HEK293 (cell line): ENCODE measurements around the gene ME2.

Source experiments
- CTCF ChIA-PET: fragments of 350-600 bp; formaldehyde crosslinking; extraction: SDS; loops from one replicate; lab custom pipeline; 2021; ENCODE audit warnings: antibody characterized with exemption; lab: Yijun Ruan, JAX
- POLR2A ChIA-PET: fragments of 300-600 bp; formaldehyde crosslinking; extraction: SDS; loops from one replicate; lab custom pipeline; 2020; ENCODE audit warnings: antibody characterized with exemption, inconsistent platforms; lab: Yijun Ruan, JAX
- H3K27ac ChIP-seq: fragments of 200-500 bp; sonication (Bioruptor generic); 2 replicates; pipeline ENCODE4 v1.5.1; 2014; ENCODE audit warnings: low read depth, low read length, control low read depth, inconsistent platforms; ENCODE audit errors: extremely low read depth
- H3K36me3 ChIP-seq, 2 experiments: fragments of 200-500 bp in 1 of 2; sonication (Bioruptor generic) in 1 of 2; 1 replicate in 1 of 2; 2 replicates in 1 of 2; pipeline ENCODE4 v1.5.1; 2014 to 2017; ENCODE audit warnings: inconsistent platforms in 2 of 2, low read length in 2 of 2; ENCODE audit not compliant: control insufficient read depth in 2 of 2, insufficient read depth in 1 of 2
- H3K4me1 ChIP-seq: fragments of 200-500 bp; sonication (Bioruptor generic); 2 replicates; pipeline ENCODE4 v1.5.1; 2014; ENCODE audit warnings: mild to moderate bottlenecking, low read length, inconsistent platforms; ENCODE audit not compliant: control insufficient read depth, insufficient read depth
- H3K4me3 ChIP-seq: 2 replicates; pipeline ENCODE4 v1.5.1; 2011; ENCODE audit warnings: low read depth, mild to moderate bottlenecking, control low read depth, low read length, moderate library complexity
- H3K9me3 ChIP-seq: fragments of 200-500 bp; sonication (Bioruptor generic); 2 replicates; pipeline ENCODE4 v1.5.1; 2014; ENCODE audit warnings: low read depth, low read length, inconsistent platforms; ENCODE audit not compliant: control insufficient read depth, insufficient read depth
- BCL6B ChIP-seq: fragments of 450-650 bp; formaldehyde crosslinking; IDR thresholded peaks from 2 replicates; pipeline ENCODE4 v1.5.1; 2017; ENCODE audit warnings: missing biosample characterization, missing genetic modification characterization
- GLIS2 ChIP-seq: fragments of 450-650 bp; formaldehyde crosslinking; IDR thresholded peaks from 2 replicates; pipeline ENCODE4 v1.5.1; 2016; ENCODE audit warnings: missing biosample characterization, missing genetic modification characterization
- KLF7 ChIP-seq: fragments of 450-650 bp; formaldehyde crosslinking; IDR thresholded peaks from 2 replicates; pipeline ENCODE4 v1.5.1; 2016; ENCODE audit warnings: missing biosample characterization, missing genetic modification characterization, borderline replicate concordance
- MYNN ChIP-seq: fragments of 450-650 bp; formaldehyde crosslinking; IDR thresholded peaks from 2 replicates; pipeline ENCODE4 v1.5.1; 2016; ENCODE audit warnings: missing biosample characterization, missing genetic modification characterization, borderline replicate concordance
- OVOL3 ChIP-seq: fragments of 450-650 bp; formaldehyde crosslinking; IDR thresholded peaks from 2 replicates; pipeline ENCODE4 v1.5.1; 2016; ENCODE audit warnings: missing biosample characterization, missing genetic modification characterization
- PRDM6 ChIP-seq: fragments of 450-650 bp; formaldehyde crosslinking; IDR thresholded peaks from 2 replicates; pipeline ENCODE4 v1.5.1; 2017; ENCODE audit warnings: missing biosample characterization, missing genetic modification characterization
- ZBTB1 ChIP-seq: fragments of 450-650 bp; formaldehyde crosslinking; IDR thresholded peaks from 2 replicates; pipeline ENCODE4 v1.5.1; 2016; ENCODE audit warnings: missing biosample characterization, missing genetic modification characterization
- ZBTB10 ChIP-seq: fragments of 450-650 bp; formaldehyde crosslinking; IDR thresholded peaks from 2 replicates; pipeline ENCODE4 v1.5.1; 2016; ENCODE audit warnings: missing biosample characterization, missing genetic modification characterization
- ZBTB20 ChIP-seq: fragments of 450-650 bp; formaldehyde crosslinking; IDR thresholded peaks from 2 replicates; pipeline ENCODE4 v1.5.1; 2016; ENCODE audit warnings: missing biosample characterization, missing genetic modification characterization
- ZBTB26 ChIP-seq: fragments of 450-650 bp; formaldehyde crosslinking; optimal IDR thresholded peaks from 2 replicates; pipeline ENCODE3; 2016; ENCODE audit warnings: missing biosample characterization, mild to moderate bottlenecking, missing genetic modification characterization
- ZFP37 ChIP-seq: fragments of 450-650 bp; formaldehyde crosslinking; IDR thresholded peaks from 2 replicates; pipeline ENCODE4 v1.5.1; 2016; ENCODE audit warnings: missing biosample characterization, missing genetic modification characterization
- ZNF10 ChIP-seq: fragments of 450-650 bp; formaldehyde crosslinking; IDR thresholded peaks from 2 replicates; pipeline ENCODE4 v1.5.1; 2017; ENCODE audit warnings: missing biosample characterization, missing genetic modification characterization
- ZNF121 ChIP-seq: fragments of 450-650 bp; formaldehyde crosslinking; IDR thresholded peaks from 2 replicates; pipeline ENCODE4 v1.5.1; 2016; ENCODE audit warnings: missing biosample characterization, missing genetic modification characterization
- ZNF132 ChIP-seq: fragments of 450-650 bp; formaldehyde crosslinking; IDR thresholded peaks from 2 replicates; pipeline ENCODE4 v1.5.1; 2017; ENCODE audit warnings: missing biosample characterization, missing genetic modification characterization, borderline replicate concordance
- ZNF335 ChIP-seq: fragments of 450-650 bp; formaldehyde crosslinking; conservative IDR thresholded peaks from 2 replicates; pipeline ENCODE4 v1.5.1; 2016; ENCODE audit warnings: missing biosample characterization, missing genetic modification characterization
- ZNF394 ChIP-seq: fragments of 450-650 bp; formaldehyde crosslinking; IDR thresholded peaks from 2 replicates; pipeline ENCODE4 v1.5.1; 2016; ENCODE audit warnings: missing biosample characterization, missing genetic modification characterization, mild to moderate bottlenecking, moderate library complexity, borderline replicate concordance
- ZNF433 ChIP-seq: fragments of 450-650 bp; formaldehyde crosslinking; IDR thresholded peaks from 2 replicates; pipeline ENCODE4 v1.5.1; 2016; ENCODE audit warnings: missing biosample characterization, missing genetic modification characterization, low read depth
- ZNF501 ChIP-seq: fragments of 450-650 bp; formaldehyde crosslinking; IDR thresholded peaks from 2 replicates; pipeline ENCODE4 v1.5.1; 2016; ENCODE audit warnings: missing biosample characterization, missing genetic modification characterization
- ZNF514 ChIP-seq: fragments of 450-650 bp; formaldehyde crosslinking; IDR thresholded peaks from 2 replicates; pipeline ENCODE4 v1.5.1; 2016; ENCODE audit warnings: missing biosample characterization, missing genetic modification characterization
- ZNF549 ChIP-seq: fragments of 450-650 bp; IDR thresholded peaks from 2 replicates; pipeline ENCODE4 v1.5.1; 2018; ENCODE audit warnings: missing biosample characterization, missing genetic modification characterization, mild to moderate bottlenecking, inconsistent platforms, moderate library complexity
- ZNF626 ChIP-seq: fragments of 450-650 bp; sonication (Bioruptor Pico); formaldehyde crosslinking; IDR thresholded peaks from 2 replicates; pipeline ENCODE4 v1.5.1; 2018; ENCODE audit warnings: missing biosample characterization, missing genetic modification characterization, inconsistent platforms
- ZNF629 ChIP-seq: fragments of 450-650 bp; formaldehyde crosslinking; IDR thresholded peaks from 2 replicates; pipeline ENCODE4 v1.5.1; 2017; ENCODE audit warnings: missing biosample characterization, missing genetic modification characterization
- ZNF645 ChIP-seq: fragments of 450-650 bp; formaldehyde crosslinking; IDR thresholded peaks from 2 replicates; pipeline ENCODE4; 2016; ENCODE audit warnings: missing biosample characterization, missing genetic modification characterization
- ZNF692 ChIP-seq: fragments of 450-650 bp; formaldehyde crosslinking; IDR thresholded peaks from 2 replicates; pipeline ENCODE4 v1.5.1; 2016; ENCODE audit warnings: missing biosample characterization, missing genetic modification characterization
- ZNF76 ChIP-seq: fragments of 450-650 bp; formaldehyde crosslinking; IDR thresholded peaks from 2 replicates; pipeline ENCODE4; 2016; ENCODE audit warnings: low read depth, missing biosample characterization, missing genetic modification characterization, borderline replicate concordance
- ZNF830 ChIP-seq: fragments of 450-650 bp; IDR thresholded peaks from 2 replicates; pipeline ENCODE4 v1.5.0; 2018; ENCODE audit warnings: missing biosample characterization, missing genetic modification characterization, low read depth, mild to moderate bottlenecking, moderate library complexity
- ZSCAN30 ChIP-seq: fragments of 450-650 bp; IDR thresholded peaks from 2 replicates; pipeline ENCODE4 v1.5.1; 2018; ENCODE audit warnings: missing biosample characterization, mild to moderate bottlenecking, missing genetic modification characterization, moderate library complexity

ME2 gene

GRCh38 chr18:50879302-50880118, 592 bp downstream of the ME2 start:
- ChIA-PET CTCF (interaction anchor here (0.6 to 1.9 kb wide), 7 partner anchors 11 to 172 kb away, joined by 3 to 6 read pairs (median 4); no protein-coding TSS in a partner anchor), POLR2A (interaction anchor here (0.9 to 1.8 kb wide), 24 partner anchors 9 to 320 kb away, joined by 3 to 47 read pairs (median 4); partner anchors contain the start of genes ELAC1, MAPK4, MEX3C and SMAD4)
- Histone ChIP-seq H3K4me3 (peak overlapping the region; percentile 58), H3K27ac (peak overlapping the region; percentile 96), H3K36me3 (no peaks in the 10 kb centered on the region; a peak in 1 of 3 replicates), H3K4me1 (peaks cover 15% of the 10 kb centered on the region), H3K9me3 (no peaks in the 10 kb centered on the region)
- TF ChIP-seq ZSCAN30 (tag by site-specific recombination) (peak; percentile 8; the same call in 1 of the 2 replicates), ZNF692 (tag by site-specific recombination) (no peak), ZNF645 (no peak), ZNF830 (tag by site-specific recombination) (peak; percentile 51; the same call in 1 of the 2 replicates), ZNF549 (tag by site-specific recombination) (0 out of 2 replicates have a peak, but pooled peaks have one; percentile 34), ZBTB20 (peak; percentile 94), ZNF10 (no peak), ZBTB10 (no peak), ZNF335 (peak; percentile 71), ZNF121 (no peak), ZFP37 (tag by site-specific recombination) (peak; percentile 63; the same call in 1 of the 2 replicates), ZNF433 (tag by site-specific recombination) (no peak), ZNF76 (tag by site-specific recombination) (no peak), ZBTB26 (tag by site-specific recombination) (peak; percentile 77), BCL6B (tag by site-specific recombination) (no peak), OVOL3 (no peak), MYNN (tag by site-specific recombination) (no peak), ZNF626 (tag by site-specific recombination) (peak; percentile 81; the same call in 1 of the 2 replicates), ZNF514 (tag by site-specific recombination) (no peak), KLF7 (tag by site-specific recombination) (no peak), ZNF132 (tag by site-specific recombination) (no peak), ZNF629 (tag by site-specific recombination) (no peak), GLIS2 (tag by site-specific recombination) (no peak), ZNF501 (tag by site-specific recombination) (no peak), ZNF394 (no peak), ZBTB1 (tag by site-specific recombination) (no peak), PRDM6 (no peak)
